HG03108 (cell line): ENCODE data around the gene TEAD3.

Source experiments
- ATAC-seq: cut with Tn5 transposase; IDR thresholded peaks from one replicate; pipeline ENCODE4 v1.9.1; 2021; ENCODE audit warnings: moderate library complexity; ENCODE audit not compliant: unreplicated experiment

TEAD3 gene

DNA sequence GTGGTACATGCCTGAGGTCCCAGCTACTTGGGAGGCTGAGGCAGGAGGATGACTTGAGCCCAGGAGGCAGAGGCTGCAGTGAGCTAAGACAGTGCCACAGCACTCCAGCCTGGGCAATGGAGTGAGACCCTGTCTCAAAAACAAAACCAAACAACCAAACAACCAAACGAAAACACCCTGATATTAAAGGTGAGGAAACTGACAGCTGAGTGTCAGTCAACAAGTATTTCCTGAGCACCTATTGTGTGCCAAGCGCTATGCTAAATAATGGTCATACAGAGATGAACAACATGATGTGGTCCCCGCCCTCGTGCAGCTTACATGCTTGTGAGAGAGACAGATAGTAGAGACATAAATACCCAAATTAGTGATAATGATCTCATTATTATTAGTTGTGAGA, 17.7 kb upstream of the TEAD3 start:
- no peak for ATAC-seq

DNA sequence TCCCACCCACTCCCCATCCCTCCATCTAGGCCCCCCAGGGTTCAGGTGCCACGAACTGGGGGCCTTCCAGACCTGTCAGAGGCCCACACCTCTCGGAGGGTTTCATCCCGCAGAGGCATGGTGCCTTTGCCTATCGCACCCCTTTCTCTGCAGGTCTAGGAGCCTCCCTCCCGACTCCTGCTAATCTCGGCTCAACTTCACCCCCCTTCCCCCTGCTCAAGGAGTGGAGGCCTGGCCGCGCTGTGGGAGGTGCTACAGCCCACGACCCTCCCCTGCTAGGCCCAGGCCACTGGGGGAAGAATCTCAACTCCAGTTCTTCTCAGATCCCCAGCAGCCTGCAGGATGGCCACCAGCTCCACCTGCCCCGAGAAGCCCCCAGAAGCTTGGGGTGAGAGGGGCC, 15.9 kb upstream of the TEAD3 start, which contains the start of gene TULP1:
Gene TULP1 (minus strand): TSS at position 157 of the 400 bp plus-strand sequence. CDS start 38 bp downstream, at position 119.
- no peak for ATAC-seq

DNA sequence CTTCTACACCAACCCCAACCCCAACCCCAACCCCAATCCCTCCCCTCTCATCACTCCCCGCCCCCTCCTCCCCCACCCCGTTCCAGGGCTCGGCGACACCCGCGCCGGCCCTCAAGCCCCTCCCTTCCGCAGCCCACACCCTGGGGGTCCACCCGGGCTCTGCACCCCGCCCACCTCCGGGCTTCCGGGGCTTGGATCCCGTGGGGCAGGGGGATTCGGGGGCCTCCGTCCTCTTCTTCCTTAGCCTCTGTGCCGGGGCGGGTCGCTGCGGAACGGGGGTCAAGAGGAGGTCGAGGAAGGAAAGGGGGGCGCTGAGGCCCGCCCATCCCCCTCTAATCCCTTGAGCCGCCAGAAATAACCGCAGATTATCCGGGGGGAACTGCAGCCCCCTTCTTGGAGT, 15.1 kb upstream of the TEAD3 start:
- ATAC-seq: no peak

DNA sequence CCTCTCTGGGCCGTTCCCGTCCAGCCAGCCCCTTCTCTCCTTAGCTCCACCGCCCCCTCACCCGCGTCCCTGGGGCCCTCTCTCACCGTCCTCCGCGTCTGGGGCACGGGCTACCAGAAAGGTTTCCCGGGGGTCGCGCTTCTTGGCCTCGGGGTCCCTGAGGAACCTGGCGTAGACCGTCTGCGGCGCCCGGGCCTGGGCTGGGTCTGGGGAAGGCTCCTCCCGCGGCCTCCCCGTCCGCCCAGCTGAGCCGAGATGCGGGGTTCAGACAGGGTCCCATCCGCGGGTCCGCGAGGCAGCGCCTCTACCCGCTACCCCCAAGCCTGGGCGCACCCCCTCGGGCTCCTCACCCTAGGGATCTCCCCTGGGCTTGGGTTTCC, 14.7 kb upstream of the TEAD3 start:
- no peak for ATAC-seq

DNA sequence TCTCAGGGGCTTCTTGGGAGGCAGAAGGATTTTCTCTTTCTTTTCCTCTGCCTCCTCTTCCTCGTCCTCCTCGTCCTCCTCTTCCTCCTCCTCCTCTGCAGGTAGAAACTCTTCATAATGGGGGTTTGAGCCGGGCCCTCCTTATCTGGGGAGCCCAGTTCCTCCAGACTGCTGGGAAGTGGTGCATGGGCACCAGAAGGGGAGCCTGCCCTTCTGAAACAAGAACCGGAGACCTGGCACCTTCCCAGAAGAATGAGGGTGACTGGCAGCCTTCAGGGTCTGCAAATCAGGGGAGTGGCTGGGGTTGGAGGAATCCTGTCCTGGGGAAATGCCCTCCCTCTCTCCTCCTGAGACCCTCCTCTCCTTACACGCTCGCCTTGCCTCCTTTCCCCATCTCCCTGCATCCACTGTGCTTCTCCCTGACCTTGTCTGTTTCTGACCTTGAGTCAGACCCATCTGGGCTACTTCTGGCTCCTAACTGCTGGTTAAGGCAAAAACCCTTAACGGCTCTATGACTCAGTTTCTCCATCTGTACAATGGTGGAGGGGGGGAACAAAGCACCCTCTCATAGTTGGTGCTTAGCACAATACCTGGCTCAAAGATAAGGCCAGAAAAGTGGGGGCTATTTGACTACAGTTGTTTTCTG, 14.2 kb upstream of the TEAD3 start:
- ATAC-seq: no peak

DNA sequence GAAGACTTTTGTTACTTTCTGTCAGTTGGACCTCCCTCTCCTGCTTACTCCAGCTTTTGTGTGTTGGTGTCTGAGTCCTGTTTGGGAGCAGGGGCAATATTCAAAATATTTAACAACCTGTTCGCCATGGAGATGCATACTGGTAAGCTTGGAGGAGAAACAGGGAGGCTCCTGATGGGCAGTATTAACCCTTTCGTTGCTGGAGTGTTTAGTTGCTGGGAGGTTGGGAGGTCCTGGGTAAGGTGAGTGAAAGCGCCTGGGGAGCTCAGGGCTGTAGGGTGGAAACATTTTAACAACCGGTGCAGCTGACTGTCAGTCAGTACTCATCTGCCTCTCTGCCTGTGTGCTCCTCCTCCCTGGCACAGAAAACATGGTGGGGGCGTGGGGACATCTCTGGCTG, 11.7 kb upstream of the TEAD3 start:
- no peak for ATAC-seq

DNA sequence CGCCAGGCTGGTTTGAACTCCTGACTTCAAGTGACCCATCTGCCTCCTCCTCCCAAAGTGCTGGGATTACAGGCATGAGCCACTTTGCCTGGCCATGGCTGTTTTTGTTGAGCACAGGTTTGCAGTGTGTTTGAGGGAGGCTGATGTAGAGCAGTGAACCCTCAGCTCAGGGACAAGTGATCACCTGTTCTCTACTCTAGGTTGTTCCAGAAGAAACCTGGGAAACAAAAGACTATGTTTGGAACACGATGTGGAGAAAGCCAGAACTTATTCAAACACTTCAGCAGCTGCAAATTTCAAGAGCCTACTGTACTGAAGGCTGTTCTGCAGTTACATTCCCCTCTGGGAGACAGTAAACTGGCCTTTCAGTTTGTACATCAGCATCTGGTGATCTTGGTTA, 11.1 kb upstream of the TEAD3 start:
- ATAC-seq: no peak

DNA sequence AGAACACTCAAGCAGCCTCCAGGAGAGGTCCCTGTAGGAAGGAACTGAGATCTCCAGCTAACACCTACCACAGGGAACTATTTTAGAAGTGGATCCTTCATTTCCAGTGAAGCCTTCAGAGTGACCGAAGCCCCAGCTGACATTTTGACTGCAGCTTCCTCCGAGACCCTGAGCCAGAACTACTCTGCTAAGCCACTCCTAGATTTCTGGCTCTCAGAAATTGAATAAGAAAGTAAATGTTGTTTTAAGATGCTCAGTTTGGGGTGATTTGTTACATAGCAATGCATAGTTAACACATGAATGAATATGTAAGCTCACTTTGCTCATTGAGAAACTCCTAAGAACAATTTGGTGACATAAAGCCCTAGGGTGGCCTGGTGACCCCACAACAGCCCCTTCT, 10.3 kb upstream of the TEAD3 start:
- ATAC-seq: no peak

DNA sequence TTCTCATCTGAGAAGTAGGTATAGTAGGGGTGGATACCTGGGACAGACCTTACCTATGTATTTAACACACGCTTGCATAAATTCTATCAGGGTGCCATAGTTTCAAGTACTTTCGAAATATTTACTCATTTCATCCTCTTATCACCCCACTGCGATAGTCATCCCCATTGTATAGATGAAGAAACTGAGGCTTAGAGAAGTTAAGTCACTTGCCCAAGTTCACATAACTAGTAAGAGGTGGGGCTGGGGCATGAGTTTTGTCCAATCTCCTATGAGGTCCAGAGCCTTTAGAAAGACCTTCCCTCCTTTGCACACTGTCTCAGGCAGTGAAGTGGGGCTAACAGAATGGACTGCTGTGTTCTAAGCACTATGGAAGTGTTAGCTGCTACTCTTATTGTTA, 9.7 kb upstream of the TEAD3 start:
- no peak for ATAC-seq

DNA sequence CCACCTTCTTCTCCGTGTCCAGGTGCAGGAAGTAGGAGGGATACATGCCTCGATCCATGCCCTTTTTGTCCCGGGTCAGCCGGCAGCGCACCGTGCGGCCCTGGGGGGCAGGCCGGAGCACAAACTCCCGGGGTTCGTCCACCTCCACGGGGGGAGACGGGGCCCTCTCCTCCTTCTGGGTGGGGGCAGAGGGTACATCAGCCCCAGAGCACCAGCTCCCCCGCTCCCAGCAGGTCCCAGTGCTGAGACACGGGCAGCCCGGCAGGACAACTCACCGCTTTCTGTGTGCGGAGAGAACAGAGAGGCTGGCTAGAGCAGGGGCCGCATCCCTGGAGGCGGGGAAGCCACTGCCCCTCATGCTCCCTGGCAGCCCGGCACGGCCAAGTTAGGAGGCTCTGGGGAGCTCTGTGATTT, 9.1 kb upstream of the TEAD3 start:
- ATAC-seq: no peak

DNA sequence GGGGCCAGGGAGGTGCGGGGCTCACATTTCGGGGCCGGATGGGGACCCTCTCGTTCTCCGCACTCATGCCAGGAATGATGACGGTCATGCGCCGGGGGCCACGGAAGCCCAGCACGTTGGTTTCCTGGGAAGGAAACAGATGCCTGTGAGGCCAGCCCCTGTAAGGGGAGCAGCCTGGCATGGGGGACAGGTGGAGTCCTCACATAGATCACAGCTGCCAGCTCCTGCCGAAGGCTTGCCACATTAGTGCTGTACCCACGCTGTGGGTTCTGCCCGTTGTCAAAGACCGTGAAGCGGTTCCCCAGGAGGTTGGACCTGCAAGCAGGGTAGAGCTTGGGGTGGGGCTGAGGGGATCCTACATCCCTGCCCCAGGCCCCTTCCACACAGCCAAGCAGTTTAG, 6.7 kb upstream of the TEAD3 start:
- ATAC-seq: no peak

DNA sequence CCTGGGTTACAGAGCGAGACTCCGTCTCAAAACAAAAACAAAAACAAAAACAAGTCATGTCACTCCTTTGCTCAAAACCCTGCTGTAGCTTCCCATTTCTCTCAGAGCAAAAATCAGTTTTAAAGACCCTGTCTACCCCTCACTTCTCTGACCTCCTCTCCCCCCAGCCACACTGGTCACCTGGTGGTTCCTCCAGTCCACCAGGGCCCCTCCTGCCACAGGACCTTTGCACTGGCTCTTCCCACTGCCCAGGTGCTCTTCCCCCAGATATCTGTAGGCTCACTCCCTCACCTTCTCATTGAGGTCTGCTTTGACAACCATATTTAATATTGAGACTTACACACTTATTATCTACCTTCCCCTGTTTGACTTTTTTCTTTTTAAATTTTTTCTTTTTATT, 4.9 kb upstream of the TEAD3 start:
- ATAC-seq: no peak

DNA sequence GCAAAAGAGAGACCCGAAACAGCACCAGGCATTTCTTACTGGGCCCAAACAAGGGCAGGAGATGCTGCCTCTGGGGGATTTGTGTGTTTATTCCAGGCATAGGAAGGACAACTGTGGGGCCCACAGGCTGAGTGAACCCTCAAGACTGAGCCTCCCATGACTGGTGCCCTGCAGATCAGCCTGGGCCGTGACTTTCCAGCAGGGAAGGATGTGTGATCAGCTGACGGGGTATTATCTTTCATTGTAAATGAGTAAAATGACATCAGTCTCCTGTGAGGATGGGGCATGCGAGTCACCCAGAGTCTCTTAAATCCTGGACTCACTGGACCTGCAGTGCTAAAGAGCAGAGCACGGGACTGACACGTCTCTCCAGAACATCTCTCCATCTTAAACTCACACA, 3.9 kb upstream of the TEAD3 start:
- ATAC-seq: no peak

DNA sequence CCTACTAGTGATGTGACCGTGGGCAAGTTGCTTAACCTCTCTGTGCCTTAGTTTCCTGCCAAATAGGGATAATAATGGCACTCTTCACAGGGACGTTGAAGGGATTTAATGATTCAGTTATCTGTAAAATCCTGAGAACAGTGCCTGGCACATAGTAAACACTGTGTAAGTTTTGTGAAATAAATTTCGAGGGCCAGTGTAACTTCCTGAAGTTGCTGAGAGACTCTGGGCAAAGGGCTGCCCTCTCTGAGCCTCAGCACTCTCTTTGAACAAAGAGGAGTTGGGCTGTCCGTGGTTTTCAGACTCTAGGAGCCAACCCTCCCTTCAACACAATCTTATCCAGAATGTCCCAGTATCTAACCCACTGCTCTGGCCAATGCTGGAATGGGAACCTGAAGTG, 2.5 kb upstream of the TEAD3 start:
- no peak for ATAC-seq

DNA sequence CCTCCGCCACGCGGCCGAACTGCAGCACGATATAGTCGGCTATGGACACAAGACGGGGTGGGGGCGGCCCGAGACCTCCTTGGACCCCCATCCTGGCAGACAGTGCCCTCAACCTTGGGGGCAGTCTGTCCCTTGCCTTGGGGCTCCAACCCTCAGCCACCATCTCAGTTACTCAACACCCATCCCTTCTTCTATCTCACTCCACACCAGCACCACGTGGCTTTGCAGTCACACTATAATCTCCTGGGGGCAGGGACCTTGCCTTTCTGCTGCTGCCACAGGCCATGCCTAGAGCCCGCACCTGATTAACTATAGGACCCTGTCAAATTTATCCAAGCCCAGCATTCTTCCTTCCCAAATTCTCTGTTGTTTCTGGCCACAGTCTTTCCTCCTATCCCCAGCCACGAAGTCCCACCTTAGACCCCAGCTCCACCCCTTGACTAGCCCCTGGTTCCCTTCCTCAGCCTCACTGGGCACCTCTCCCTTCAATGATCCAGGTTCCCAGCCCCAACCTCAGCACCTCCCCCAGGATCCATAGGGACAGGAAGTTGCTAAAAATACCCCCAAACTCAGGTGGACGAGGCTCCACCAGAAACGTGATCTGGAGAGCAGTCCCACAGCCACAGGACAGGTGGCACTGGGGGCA, 1.7 kb upstream of the TEAD3 start:
- ATAC-seq: no peak

DNA sequence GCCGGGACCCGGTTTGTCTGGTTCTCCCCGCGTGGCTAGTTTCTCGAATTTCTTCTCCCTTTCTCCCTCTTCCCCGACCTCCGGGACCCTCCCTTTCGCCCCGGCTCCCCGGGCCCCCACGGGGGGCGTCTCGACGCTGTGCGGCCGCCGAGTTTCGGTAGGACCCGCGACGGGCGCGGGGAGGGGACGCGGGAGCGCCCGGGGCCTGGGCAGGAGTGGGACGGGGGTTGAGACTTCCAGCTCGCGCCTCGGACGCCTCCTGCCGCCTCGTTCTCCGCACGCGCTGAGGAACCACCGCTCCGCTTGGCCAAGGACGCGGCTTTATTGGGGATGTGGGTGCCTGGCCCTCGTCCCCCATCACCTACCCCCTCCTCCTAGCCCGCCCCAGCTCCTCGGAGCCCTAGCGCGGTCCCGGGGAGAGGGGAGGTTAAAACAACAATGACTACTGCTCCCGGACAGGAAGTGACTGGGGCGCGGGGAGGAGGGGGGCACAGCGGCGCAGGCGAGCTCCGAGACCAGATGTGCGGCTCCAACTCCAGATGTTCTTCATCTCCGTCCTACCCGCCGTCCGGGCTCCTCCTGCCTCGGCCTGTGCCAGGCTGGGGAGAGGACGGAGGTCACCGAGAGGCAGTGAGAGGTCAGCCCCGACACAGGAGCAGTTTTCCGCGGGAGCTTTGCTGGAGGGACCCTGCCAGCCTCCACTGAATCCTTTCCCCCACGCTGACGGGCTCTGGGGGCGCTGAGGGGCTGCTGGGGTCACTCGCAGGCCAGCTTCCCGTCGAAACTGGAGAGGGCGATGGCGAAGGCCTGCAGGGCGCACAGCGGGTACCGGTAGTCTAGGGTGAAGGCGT, 917 bp upstream of the TEAD3 start:
- no peak for ATAC-seq

DNA sequence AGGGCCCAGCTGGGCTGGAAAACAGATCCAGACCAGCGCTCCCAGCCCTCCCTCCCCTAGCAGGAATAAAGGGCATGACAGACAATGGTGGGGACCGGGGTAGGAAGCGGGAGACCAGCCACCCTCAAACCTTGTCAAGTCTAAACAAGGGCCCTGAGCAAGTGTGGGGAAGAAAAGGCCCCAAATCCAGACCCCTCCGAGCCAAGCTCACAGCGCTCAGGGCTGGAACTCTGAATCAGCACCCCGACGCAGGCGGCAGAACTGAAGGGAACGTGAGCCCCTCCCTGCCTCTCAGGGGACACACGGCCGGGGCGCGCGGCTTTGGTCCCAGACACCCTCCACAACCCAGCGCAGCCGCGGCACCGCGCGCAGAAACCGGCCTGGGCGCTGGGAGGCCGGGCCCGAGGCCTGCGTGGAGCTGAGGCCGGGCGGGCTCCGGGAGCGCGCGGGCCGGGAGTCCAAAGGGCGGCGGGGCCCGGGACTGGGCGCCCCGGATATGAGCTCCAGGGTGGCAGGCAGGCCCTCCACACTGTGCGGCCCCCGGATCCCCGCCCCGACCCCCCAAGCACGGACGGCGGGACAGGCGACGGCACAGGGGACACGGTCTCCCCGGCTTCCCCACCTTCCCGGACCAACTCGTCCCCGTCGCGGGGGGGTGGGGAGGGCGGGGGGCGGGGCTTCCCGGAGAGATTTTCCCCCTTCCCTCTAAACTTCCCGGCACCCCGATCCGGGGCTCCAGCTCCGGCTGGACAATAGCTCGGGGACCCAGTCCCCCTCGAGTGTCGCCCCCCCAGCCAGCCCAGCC, 641 bp downstream of the TEAD3 start:
- no peak for ATAC-seq

DNA sequence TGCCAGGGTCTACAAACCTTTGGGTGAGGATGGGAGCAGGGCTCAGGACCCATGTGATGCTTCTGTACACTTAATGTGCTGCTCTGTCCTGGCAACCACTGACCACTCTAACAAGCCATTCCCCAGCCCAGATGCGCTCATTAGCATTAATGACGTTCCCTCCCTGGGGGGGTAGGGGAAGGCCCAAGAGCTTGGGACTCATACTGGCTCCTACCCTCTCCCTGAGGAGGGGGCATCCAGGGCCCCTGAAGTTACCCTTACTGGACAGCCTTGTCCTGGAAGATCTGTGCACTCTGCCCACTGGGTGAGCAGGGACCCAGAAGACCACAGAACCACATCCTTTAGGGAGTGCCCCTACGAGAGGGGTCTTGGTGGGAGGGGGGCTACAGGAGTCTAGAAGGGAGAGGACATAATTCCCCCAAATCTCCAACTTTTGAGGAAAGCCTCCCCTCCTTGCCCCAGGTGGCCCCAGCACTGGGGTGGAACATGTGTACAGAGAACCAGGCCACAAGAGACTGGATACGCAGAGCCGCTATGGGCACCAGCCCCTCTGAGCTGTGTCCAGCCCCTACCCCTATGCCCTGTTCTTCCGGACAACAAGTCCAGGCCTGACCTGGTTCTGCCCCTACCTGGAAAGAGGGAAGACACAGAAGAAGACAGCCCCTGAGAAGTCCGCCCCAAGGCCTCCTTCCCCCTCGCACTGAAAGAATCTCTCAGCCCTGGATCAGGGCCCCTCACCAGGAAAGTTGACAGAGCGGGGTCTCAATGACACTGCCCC, 1.4 kb downstream of the TEAD3 start:
- ATAC-seq: no peak

DNA sequence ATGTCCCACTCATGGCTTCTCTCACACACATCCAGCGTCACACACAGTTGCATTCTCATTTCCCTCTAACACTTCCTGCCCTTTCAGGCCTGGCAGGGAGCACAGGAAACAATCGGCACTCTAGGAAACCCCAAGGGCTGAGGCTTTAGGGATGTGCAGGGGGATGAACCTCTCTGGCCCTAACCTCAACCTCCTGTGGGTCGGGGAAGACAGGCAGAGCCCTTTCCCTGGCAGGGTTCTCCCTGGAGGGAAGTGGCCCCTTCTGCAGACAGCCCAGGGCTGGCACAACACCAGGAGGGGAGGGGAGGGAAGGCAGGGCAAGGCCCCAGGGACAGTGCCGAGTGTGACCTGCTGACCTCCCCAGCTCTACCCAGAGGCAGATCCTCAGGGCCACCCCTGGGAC, 2.7 kb downstream of the TEAD3 start:
- ATAC-seq: no peak

DNA sequence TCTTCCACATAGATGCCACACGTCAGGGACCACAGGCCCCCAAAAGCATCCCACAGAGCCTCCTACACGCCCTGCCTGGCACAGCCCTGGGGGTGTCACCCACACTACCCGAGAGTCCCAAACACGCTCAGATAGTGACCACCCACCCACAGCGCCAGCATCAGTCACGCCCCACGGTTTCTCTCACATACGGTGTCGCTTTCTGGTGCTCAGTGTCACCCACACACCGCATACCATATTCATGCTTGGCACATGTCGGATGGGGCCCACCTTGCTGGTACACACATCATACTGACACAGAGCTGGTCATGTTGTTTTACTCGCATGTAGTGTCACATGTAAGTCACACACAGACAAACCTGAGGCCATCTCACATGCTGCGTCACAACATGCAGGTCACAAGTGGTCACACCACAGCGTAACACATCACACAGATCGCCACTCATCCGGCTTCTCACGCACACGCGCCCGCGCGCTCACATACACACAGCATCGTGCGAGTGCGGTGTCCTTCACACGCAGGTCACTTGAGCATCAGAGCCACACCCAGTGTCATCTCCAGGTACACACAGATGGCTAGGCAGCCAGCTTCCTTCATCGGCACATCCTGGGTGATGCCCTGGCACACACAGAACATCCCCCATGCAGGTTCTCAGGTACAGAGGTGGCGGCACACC, 3.4 kb downstream of the TEAD3 start:
- ATAC-seq: no peak
